HG03342 (cell line): ENCODE data around the gene SLC7A8.
"Not testable (repeated sequence)": the region's sequence is repeated elsewhere in the genome, so short reads cannot be mapped to it uniquely, and the experiment has no call there.

Source experiments
- ATAC-seq: cut with Tn5 transposase; IDR thresholded peaks from one replicate; pipeline ENCODE4 v1.9.1; 2021; ENCODE audit warnings: mild to moderate bottlenecking, moderate library complexity; ENCODE audit not compliant: unreplicated experiment

SLC7A8 gene

DNA sequence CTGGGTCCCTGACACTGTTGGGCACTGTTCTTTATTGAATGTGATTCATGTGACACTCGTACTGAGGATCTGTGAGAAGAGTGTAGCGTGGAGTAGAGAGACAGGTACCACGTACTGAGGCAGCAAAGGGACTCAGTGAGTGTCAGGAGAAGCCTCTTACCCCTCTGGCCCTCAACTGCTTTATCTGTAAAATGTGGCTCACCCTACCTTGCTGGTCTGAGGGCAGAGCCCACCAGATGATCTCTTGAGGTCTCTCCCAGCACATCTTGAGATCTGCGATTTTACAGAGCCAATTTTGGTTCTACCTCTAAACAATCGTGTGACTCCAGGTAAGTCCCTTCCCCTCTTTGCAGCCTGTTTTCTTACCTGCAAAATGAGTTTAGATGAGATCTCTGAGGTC lies 67.5 kb downstream of the SLC7A8 start:
- no peak for ATAC-seq

DNA sequence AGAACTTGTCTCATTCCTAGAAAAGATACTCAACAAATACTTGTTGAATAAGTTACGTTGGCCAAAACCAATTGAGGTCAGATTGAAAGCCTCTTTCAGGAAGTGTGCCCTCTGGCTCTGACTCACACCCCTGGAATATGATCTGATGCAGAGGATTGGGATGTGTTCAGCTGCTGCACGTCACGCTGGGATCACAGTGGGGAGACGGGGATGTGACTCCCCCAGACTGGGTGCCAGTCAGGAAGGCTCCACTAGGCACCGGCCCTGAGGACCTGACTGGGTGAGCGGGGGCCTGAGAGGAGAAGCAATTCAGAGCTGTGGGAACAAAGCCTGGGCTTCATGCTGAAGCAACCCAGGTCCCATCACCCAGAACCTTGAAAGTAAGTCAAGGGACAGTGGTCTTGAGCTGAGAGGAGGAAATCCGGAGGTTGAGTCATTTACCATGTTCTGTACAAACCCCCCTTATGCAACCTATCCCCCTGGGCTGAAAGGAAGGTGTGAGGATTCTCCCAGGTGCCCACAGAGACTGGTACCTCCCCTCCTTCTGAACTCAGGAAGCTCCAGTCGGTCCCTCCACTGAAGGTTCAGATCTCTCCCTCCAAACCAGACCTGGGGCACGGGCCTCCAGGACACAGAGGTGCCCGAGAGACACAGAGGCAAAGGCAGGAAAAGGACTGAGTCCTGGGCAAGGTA lies 68.3 kb downstream of the SLC7A8 start:
- no peak for ATAC-seq

DNA sequence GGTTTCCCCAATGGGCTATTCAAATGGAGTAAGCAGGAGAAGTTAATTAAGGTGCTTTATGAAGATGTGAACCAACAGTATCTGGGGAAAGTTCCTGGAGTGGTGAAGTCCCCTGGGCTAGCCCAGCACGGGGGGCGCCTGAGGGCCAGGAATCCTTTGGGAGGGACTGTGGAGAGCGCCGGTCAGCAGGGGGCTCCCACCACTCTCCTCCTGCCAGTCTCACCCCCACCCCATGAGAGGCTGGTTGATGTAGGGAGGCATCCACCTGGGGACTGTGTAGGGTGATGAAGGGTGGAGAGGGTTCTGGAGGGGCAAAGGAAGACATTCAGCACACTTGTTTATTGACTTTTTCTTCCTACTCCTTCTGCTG lies 68.8 kb downstream of the SLC7A8 start:
- no peak for ATAC-seq

DNA sequence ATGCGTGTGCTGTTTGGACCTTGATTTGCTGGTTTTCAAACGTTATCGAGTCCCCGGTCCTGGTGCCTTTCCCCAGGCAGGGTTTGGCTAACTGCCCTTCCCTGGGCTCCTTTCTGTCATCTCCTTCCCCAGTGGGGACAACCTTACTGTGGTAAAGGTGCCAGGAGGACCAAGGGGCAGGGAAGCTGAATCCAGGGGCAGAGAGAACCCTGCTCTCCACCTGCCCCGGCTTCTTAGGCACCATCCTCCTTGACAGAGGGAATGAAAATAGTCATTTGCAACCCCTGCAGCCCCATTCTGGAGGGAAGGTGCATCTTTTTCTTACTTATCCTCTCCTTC lies 69.4 kb downstream of the SLC7A8 start:
- ATAC-seq, result no peak

DNA sequence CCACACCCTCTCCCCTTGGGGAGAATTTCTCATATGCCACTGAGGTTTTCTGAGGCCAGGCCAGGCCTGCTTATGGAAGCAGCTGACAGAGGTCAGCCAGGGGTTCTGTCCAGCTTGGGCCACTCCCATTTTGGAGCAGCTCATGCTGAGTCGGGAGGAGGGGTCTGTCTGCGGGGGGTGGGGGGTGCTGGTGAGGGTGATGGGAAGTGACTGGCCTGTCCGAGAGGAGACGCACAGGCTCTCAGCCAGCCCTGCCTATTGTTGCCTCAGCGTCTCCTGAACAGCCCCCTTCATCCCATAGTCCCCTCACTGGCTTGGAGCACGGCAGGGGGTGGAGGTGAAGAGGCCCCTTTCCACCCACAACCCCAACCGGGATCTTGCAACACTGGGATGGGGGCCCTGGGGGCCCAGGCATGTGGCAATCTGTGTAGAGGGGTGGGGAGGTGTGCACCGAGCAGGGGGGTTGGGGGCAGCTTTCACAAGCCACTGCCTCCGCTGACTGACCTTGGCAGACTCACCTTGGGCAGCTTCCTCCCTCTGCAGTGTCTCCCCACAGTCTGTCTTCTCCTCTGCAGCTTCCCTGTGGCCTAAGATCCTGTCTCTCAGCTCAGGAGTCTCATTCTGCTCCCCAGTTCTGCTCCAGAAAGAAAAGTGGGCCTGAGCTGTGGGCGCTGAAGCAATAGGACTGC lies 69.9 kb downstream of the SLC7A8 start:
- no peak for ATAC-seq

DNA sequence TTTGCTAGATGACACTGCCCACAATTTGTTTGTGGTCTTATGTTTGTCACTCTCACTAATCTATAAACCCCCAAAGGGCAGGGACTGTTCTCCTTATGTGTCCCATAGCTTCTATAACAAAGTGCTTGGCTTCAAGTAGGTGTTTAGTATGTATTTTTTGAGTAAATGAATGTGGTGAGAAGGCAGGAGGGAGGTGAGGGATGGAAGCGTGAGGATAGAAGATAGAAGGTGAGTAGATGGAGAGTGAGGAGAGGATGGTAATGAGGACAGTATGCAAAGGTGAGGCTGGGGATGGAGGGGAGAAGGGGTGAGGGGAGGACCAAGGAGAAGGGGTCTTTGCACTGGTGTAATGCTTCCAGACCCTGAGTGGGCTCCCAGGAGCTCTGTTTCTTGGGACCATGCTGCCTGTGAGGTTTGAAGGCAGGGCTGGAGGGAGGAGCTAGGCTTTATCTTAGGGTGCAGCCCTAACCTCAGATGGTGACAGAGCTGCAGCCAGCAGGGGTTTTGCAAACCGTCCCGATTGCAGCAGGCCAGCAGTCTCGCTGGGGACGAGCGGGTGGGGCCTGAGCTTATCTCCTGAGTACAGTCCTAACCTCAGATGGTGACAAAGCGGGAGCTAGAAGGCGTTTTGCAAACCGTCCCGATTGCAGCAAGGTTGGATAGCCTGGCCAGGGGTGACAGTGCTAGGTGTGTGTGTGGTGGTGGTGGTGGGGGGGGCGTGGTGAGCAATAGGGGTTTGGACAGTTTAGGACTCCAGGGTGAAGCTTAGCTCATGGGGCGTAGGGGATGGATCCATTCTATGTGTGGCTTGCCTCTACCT lies 70.9 kb downstream of the SLC7A8 start:
- ATAC-seq, result no peak

DNA sequence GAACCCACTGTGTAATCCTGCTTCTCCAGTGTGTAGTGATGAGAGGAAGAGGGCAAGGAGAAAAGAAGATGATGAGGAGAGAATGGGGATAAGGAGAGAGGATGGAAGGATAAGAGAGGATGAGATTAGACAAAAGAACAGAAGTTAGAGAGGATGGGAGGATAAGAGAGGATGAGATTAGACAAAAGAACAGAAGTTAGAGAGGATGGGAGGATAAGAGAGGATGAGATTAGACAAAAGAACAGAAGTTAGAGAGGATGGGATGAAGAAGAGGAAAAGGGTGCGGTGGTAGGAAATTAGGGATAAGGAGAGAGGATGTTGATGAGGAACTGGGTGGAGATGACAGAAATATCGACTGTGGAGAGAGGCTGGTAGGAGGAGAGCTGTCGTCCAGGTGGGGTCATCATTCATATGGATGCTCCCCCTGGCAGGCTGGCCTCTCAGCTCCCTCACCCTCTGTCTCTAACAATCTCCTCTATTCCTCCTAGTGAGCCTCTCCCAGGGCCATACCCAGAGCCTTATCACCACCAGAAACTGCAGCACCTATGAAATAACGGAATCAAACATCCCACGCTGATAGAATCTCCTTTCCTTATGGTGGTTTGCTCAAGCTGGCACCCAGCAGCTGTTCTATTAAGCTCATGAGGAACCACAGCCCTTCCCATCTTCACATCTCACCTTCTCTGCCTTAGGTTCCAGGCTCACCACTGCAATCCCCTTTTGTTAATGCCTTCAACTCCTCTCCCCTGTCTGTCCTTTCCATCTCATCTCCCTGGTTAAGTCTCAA lies 72.7 kb downstream of the SLC7A8 start:
- ATAC-seq, result no peak

DNA sequence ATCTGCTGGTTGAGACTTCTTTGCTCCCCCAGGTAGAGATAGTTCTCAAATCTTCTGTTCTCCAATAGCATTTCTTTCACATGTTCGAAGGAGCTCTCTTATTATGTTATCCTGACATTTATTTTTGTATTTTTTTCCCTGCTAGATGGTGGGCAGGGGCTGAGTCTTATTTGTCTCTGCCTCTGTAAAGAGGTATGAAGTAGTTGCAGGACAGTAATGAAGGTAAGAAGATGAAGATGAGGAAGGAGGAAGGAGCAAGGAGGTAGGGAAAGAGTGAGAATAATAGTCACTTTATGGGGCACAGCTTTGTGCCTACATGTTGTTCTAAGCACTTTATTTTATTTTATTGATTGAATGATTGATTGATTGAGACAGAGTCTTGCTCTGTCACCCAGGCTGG lies 73.7 kb downstream of the SLC7A8 start:
- no peak for ATAC-seq

DNA sequence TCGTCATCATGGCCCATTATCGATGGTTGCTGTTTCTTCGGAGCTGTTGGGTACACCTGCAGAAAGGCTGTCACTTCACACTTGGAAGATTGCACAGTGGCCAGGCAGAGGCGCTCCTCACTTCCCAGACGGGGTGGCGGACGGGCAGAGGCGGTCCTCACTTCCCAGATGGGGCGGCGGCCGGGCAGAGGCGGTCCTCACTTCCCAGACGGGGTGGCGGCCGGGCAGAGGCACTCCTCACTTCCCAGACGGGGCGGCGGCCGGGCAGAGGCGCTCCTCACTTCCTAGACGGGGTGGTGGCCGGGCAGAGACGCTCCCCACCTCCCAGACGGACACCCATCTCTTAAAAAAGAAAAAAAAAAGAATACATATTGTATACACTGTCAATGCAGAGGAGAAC lies 75.3 kb downstream of the SLC7A8 start:
- not testable (repeated sequence) for ATAC-seq

DNA sequence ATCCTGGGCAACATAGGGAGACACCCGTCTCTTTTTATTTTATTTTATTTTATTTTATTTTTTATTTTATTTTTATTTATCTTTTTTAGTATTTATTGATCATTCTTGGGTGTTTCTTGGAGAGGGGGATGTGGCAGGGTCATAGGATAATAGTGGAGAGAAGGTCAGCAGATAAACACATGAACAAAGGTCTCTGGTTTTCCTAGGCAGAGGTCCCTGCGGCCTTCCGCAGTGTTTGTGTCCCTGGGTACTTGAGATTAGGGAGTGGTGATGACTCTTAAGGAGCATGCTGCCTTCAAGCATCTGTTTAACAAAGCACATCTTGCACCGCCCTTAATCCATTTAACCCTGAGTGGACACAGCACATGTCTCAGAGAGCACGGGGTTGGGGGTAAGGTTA lies 75.8 kb downstream of the SLC7A8 start:
- ATAC-seq, result not testable (repeated sequence)

DNA sequence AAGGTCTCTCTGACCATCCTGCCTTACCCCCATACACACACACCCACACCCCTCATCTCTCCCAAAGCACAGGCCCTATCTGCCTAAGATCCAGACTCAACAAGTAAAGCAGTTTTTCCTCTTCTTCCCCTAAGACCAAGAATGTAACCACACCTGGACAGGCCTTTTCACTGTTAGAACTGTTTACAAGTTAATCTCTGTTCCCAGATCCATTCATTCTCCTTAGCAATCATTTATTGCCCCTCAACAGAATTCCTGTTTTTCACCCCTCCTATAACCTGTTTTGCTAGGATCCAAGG lies 76.8 kb downstream of the SLC7A8 start:
- ATAC-seq, result no peak

DNA sequence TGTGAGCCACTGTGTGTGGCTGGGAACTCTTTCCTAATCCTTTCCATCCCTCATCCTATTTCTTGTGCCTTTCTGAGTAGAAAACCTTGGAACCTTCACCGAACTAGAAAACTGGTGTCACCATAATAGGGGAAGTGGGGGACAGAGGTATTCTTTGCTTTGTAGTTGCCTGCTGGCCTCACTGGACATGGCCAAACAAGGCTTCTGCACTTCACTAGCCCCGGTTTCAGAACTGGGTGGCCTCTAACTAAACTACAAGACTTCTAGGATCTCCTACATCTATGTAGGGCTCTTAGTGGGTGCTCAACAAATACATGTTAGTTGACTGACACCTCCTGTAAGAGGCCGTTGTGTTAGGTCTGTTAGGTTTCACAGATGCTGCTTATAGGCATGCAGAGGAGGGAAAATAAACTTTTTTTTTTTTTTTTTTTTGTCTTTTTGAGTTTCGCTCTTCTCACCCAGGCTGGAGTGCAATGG lies 78.1 kb downstream of the SLC7A8 start:
- no peak for ATAC-seq

DNA sequence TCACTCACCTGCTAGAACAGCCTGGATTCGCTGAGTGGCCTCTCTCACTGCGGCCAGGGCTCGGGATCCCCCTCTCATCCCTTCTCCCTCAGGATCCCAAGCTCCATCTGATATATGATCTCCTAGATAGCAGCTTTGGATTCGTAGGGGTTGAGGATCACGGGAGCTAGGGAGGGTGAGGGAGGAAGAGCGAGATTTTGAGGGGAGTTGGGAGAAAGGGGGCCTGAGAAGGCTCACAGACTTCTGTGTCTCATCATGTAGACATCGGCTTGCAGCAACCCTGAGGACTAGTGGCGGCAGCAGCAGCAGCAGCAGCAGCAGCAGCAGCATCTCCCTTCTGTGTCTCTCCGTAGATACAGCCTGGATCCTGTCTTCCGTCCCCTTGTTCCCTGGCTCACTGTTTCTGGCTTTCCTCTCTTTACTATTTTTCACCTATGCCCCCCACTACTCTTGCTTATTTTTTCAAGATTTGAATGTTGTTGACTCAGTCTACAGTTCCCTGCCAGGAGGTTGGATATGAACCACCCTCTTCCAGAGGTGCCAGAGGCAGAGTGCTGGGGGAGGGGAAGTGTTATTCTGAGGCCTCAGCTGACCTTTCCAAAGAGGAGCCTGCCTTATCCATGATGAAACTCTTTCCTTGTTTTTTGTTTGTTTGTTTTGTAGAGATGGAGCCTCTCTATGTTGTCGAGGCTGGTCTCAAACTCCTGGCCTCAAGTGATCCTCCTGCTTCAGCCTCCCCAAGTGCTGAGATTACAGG lies 78.7 kb downstream of the SLC7A8 start, which contains the start of gene CIROP:
Gene CIROP, minus strand, starts transcription at position 399 of the 757 bp plus-strand sequence. Its CDS starts 69 bp downstream, at position 330.
- no peak for ATAC-seq

DNA sequence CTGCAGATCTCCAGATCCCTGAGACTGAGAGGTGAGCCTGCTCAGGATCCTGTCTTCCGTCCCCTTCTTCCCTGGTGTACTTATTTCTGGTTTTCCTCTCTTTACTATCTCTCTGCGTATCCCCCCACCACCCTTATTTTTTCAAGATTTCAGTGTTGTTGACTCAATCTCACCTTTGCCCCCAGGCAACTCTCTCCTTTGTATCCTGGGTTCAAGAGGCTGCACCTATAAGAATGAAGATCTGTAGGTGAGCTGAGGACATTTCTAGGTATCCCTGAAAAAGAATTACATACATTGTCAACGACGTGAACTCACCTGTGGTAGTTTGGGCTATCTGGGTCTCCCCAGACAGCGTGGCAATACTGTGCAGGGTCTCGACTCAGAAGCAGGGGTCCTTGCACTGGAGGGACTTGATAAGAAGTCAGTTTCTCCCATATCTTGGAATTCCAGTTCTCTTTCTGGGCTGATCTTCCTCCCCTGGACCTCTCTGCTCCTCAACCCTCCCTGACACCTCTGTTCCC lies 79.3 kb downstream of the SLC7A8 start:
- no peak for ATAC-seq

DNA sequence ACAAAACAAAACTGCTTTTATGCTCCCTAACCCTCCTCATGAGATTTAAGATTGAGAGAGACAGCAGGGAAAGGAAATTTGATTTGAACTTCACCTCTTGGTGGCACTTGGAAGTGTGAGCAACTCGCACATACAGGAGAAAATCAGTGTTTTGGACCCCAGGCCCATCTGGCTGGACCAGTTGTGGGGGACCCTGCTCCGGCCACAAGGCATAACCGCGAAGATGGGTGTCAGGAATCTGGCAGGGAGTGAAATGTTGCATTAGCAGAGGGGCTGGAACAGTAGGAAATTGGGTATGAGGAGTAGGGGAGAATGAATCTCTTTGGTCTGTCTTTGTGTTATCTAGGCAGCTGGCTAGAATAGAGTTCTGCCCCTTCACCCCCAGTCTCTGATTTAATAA lies 79.9 kb downstream of the SLC7A8 start:
- no peak for ATAC-seq

DNA sequence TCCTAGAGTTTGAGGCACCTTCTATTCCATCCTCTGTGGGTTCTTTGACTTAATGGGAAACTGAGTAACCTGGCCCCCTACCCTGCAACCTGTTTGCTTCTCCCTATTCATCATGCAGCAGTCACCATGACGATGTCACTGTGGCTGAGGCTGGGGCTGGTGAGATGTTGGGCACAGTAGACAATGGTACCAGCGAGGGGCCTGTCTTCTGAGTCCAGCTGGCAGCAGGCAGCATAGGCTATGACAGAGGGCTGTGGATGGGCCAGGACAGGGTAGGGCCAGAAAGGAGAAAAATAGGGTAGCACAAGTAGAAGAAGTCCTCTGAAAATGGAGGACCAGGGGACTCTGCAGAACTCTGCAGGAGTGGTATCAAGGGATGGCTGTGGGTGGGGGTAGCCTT lies 80.7 kb downstream of the SLC7A8 start:
- ATAC-seq, result no peak

DNA sequence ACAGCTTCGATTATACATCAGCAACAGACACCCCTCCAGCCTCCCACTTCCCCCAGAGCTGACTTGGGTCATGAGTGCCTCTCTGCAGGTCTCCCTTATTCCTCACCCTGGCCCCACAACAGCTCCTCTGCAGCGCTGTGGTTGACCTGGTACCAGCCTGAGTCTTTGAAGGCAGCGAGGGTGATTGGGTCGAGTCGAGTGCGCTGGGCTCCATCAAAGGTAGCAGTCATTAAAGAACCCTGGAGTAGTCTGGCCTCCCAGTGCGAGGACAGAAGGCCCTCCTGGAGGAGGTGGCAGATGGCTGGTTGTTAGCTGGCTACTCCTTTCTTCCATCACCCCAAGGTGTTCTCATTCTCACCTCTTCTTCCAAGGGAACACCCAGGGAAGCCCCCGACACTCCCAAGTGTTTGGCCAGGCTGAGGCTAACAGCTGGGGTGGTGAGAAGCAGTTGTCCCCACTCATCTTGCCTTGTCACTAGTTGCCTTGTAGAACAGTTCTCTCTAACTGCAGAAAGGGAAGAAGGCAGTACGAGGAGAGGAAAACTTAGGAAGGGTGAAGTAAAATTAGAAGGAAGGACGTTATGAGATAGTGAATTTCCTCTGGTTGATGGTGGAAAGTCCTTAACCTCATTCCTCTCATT lies 81.4 kb downstream of the SLC7A8 start:
- no peak for ATAC-seq

DNA sequence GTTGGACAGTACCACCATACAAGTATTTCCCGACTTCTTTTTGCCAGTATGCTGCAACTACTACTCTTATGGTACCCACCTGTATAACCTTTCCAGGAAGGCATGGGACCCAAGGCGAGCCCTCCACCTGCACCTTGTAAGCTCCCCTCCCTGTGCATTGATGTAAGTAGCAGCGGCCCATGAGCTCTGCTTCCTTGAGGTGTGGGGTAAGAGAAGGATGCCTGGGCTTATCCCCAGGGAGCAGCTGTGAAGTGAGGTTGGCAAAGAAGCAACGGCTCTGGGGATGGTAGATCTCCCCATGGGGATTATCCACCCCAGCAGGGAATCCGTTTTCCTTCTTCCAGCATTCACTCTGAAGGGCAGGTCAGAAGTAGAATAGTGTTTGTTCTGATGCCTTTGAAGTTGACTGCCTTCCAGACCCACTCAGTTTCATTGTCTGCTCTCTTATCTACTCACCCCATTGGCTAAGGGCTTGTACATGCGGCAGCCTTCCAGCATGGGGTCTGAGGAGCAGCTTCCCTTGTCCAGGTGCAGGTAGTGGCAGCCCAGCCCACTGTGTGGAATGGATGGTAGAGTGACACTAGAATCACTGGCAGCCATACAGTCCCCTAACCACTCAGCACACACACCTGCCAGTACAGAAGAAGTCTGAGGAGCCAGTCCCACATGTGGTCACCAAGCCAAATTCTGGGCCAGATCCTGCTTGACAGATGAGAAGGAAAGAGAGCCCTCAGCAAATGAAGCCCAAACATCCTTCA lies 82.1 kb downstream of the SLC7A8 start:
- ATAC-seq, result no peak

DNA sequence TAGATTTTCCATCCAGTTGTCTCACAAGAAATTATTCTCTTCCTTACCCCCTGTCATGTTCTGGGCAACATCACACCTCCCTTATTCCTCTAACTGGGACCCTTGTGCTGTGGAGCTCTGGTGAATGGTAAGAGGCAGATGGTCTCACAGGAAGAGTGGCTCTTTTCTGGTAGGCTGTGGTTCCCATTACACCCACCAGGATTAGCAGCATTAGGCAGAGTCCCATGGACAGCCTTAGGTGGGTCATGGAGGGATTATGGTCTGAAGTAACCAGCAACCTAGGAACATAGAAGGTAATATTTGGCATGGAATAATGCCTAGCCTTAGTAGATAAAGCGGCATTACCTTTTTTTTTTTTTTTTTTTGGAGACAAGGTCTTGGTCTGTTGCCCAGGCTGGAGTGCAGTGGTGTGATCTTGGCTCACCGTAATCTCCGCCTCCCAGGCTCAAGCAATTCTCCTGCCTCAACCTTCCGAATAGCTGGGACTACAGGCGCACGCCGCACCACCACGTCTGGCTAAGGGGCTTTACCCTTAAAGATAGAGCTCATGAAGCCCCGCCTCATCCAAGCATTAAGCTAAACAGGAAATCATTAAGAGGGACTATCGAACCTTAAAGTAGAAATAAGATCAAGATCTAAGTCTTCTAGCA lies 84.1 kb downstream of the SLC7A8 start:
- ATAC-seq, result no peak
